AG04450 (cell line): ENCODE data around the gene DMRTA1. TPM values are rescaled to one million over a fixed set of nuclear protein-coding genes. Genes with fewer than 3 reads are reported as not detected.
"Not testable (repeated sequence)": the region's sequence is repeated elsewhere in the genome, so short reads cannot be mapped to it uniquely, and the experiment has no call there.

Experiments
- CTCF ChIA-PET: fragments of 300-600, 350-600 bp; formaldehyde crosslinking; extraction: SDS; loops from one replicate; lab custom pipeline; 2022; ENCODE audit warnings: antibody characterized with exemption, inconsistent platforms; lab: Charles Lee
- POLR2A ChIA-PET: fragments of 350-600 bp; formaldehyde crosslinking; extraction: SDS; loops from one replicate; lab custom pipeline; 2021; ENCODE audit warnings: antibody characterized with exemption, inconsistent platforms; lab: Yijun Ruan, JAX
- DNase-seq: peaks from one replicate; pipeline ENCODE4 v3.0.0-alpha.2; 2011; ENCODE audit warnings: low read depth, low spot score
- H3K27ac ChIP-seq: one replicate; pipeline ENCODE4 v1.5.1; 2012; ENCODE audit warnings: low read depth, low read length, control low read depth
- H3K27me3 ChIP-seq: one replicate; pipeline ENCODE4 v1.6.0; 2012; ENCODE audit warnings: low read length; ENCODE audit not compliant: control insufficient read depth, insufficient read depth
- H3K4me3 ChIP-seq: 2 replicates; pipeline ENCODE4 v1.5.1; 2011; ENCODE audit warnings: mild to moderate bottlenecking, low read depth, low read length, control low read depth
- H3K9me3 ChIP-seq: 2 replicates; pipeline ENCODE4 v1.5.1; 2012; ENCODE audit warnings: low read length; ENCODE audit not compliant: control insufficient read depth, insufficient read depth
- polyA plus RNA-seq: library from polyadenylated mRNA; depleted of rRNA; stranded (reverse); fragments of >200 nt; gene quantifications from 2 replicates; pipeline ENCODE4 v1.2.3, GENCODE V29; 2011
- TF ChIP-seq, protein P1 (sequence below): IDR thresholded peaks from 2 replicates; pipeline ENCODE4 v1.5.1; 2011; ENCODE audit warnings: low read depth, low read length, control low read depth, inconsistent platforms

Gene DMRTA1
- polyA plus RNA-seq, 1 experiment: 0.07 TPM

DNA sequence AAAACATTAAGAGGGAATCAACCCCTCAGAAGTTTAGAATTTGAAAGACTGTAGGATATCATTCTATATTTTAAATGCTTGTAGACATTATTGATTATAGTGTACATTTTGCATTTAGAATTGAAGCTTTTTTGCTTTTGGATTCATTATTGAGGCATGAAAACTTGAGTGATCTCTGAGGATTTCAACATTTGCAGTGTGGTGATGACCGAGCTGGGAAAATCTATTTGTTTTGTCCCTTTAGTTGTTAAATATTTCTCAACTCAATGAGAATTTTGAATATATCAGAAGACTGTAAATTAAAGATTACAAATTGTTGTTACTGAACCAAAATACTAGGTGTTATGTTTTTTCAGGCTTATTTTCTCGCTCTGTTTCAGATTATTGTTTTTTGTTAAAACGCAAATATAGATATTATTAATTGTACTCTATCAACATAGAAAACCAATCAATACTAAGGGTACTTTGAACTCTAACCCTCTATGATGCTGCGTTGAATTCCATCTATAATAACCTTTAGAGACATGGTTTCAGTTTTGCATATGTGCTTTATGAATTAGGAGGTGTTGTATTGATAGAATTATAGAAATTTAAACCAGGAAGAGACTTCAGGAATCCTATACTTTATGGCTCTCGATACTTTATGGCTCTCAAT, 19.3 kb upstream of the DMRTA1 start:
- CTCF ChIA-PET: no interaction called here
- TF ChIP-seq, protein P1, sequence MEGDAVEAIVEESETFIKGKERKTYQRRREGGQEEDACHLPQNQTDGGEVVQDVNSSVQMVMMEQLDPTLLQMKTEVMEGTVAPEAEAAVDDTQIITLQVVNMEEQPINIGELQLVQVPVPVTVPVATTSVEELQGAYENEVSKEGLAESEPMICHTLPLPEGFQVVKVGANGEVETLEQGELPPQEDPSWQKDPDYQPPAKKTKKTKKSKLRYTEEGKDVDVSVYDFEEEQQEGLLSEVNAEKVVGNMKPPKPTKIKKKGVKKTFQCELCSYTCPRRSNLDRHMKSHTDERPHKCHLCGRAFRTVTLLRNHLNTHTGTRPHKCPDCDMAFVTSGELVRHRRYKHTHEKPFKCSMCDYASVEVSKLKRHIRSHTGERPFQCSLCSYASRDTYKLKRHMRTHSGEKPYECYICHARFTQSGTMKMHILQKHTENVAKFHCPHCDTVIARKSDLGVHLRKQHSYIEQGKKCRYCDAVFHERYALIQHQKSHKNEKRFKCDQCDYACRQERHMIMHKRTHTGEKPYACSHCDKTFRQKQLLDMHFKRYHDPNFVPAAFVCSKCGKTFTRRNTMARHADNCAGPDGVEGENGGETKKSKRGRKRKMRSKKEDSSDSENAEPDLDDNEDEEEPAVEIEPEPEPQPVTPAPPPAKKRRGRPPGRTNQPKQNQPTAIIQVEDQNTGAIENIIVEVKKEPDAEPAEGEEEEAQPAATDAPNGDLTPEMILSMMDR: no peak

DNA sequence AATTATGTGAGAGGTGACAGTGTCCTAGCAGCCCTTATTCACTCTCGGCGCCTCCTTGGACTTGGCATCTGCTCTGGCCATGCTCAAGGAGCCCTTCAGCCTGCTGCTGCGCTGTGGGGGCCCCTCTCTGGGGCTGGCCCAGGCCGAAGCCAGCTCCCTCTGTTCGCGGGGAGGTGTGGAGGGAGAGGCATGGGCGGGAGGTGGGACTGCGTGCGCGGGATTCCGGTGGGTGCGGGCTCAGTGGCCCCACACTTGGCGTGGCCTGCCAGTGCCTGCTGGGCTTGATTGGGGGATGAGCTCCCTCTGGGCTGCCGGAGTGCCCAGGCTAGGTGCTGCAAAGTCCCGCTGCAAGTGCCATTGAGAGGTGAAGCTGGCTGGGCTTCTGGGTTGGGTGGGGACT, 12.9 kb upstream of the DMRTA1 start:
- ChIA-PET CTCF (no interaction called here), POLR2A (no interaction called here)
- H3K27me3 ChIP-seq: no peaks in the 10 kb centered on the region
- no peak overlapping the region for H3K27ac ChIP-seq
- no peak overlapping the region for H3K4me3 ChIP-seq
- TF ChIP-seq, protein P1: no peak
- H3K9me3 ChIP-seq: no peaks in the 10 kb centered on the region
- no peak for DNase-seq

More for the DNA sequence above, 19.3 kb upstream of the DMRTA1 start:
- no peak overlapping the region for H3K4me3 ChIP-seq
- no peak for DNase-seq
- no peaks in the 10 kb centered on the region for H3K27me3 ChIP-seq
- no peak overlapping the region for H3K27ac ChIP-seq
- POLR2A ChIA-PET: no interaction called here
- H3K9me3 ChIP-seq: no peaks in the 10 kb centered on the region

DNA sequence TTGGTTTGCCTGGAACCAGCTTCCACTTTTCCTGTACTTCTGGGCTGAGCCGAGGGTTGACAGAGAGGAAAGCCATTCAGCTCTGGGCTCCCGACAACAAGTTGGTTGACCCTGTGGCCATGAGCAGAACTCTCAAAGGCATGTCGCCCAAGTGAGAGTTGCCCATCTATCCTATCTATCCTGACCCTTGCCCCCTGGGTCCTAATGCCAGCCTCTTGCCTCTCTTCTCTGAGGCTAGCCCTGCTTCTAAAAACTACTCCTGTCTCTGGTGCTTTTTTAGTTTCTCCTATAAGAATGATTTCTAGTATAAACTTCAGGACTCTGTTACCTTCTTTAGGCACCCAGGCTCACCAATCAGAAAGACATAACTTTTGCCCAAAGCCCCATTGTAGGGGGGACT, 11.4 kb upstream of the DMRTA1 start:
- CTCF ChIA-PET, H3K27ac ChIP-seq, POLR2A ChIA-PET, DNase-seq, H3K9me3 ChIP-seq, H3K27me3 ChIP-seq, H3K4me3 ChIP-seq: not testable (repeated sequence)

DNA sequence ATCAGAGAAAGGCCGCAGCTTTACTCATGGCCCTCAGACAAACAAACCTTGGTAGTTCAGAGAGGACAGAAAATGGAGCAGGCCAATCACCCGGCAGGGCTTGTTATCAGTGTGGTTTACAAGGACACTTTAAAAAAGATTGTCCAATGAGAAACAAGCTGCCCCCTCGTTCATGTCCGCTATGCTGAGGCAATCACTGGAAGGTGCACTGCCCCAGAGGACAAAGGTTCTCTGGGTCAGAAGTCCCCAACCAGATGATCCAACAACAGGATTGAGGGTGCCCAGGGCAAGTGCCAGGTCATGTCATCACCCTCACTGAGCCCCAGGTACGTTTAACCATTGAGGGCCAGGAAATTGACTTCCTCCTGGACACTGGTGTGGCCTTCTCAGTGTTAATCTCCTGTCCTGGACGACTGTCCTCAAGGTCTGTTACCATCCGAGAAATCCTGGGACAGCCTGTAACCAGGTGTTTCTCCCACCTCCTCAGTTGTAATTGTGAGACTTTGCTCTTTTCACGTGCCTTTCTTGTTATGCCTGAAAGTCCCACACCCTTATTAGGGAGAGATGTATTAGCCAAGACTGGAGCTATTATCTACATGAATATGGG, 9.1 kb upstream of the DMRTA1 start:
- DNase-seq, H3K9me3 ChIP-seq, CTCF ChIA-PET, POLR2A ChIA-PET, H3K4me3 ChIP-seq, H3K27ac ChIP-seq, H3K27me3 ChIP-seq: not testable (repeated sequence)

DNA sequence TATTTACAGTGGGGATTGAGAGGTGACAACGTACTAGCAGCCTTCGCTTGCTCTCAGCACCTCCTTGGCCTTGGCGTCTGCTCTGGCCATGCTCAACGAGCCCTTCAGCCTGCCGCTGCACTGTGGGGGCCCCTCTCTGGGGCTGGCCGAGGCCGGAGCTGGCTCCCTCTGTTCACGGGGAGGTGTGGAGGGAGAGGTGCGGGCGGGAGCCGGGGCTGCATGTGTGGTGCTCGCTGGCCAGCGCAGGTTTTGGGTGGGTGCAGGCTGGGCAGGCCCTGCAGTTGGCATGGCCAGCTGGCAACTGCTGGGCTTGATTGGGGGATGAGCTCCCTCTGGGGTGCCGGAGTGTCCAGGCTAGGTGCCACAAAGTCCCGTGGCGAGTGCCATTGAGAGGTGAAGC, 5.8 kb upstream of the DMRTA1 start:
- CTCF ChIA-PET: no interaction called here
- Histone ChIP-seq H3K27me3 (no peaks in the 10 kb centered on the region), H3K9me3 (peaks cover 4% of the 10 kb centered on the region; the same call in 1 of the 2 replicates), H3K4me3 (no peak overlapping the region), H3K27ac (no peak overlapping the region)
- TF ChIP-seq, protein P1: no peak
- DNase-seq: no peak
- POLR2A ChIA-PET: no interaction called here

DNA sequence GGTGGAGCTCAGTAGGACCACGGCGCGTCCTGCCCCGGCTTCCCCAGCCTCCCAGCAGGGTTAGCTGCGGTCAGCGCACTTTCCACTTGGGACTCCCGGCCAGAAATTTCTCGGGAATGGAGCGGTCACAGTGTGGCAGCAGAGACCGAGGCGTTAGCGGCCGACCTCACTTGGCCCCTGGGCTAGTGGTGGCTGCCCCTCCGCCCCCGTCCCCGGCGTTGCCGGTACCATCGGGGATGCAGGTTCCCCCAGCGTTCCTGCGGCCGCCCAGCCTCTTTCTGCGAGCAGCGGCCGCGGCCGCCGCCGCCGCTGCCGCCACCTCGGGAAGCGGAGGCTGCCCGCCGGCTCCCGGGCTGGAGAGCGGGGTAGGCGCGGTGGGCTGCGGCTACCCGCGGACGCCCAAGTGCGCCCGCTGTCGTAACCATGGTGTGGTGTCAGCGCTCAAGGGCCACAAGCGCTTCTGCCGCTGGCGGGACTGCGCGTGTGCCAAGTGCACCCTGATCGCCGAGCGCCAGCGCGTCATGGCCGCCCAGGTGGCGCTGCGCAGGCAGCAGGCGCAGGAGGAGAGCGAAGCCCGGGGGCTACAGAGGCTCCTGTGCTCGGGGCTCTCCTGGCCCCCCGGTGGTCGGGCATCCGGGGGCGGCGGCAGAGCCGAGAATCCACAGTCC, 460 bp downstream of the DMRTA1 start:
- no peak for DNase-seq
- no peak overlapping the region for H3K27ac ChIP-seq
- TF ChIP-seq, protein P1: 0 out of 2 replicates have a peak, but pooled peaks have one; percentile 12
- no peaks in the 10 kb centered on the region for H3K9me3 ChIP-seq
- ChIA-PET POLR2A (no interaction called here), CTCF (interaction anchor here (1.1 to 2.0 kb wide), 2 partner anchors 140 to 633 kb away, joined by 3 to 6 read pairs; no protein-coding TSS in a partner anchor)
- H3K4me3 ChIP-seq: peak overlapping the region; percentile 65
- no peaks in the 10 kb centered on the region for H3K27me3 ChIP-seq
